ENCODE measurements around the gene PRM2.
A peak's percentile ranks its signal among the peaks of the same experiment; 100 is the strongest.

Gene PRM2

DNA sequence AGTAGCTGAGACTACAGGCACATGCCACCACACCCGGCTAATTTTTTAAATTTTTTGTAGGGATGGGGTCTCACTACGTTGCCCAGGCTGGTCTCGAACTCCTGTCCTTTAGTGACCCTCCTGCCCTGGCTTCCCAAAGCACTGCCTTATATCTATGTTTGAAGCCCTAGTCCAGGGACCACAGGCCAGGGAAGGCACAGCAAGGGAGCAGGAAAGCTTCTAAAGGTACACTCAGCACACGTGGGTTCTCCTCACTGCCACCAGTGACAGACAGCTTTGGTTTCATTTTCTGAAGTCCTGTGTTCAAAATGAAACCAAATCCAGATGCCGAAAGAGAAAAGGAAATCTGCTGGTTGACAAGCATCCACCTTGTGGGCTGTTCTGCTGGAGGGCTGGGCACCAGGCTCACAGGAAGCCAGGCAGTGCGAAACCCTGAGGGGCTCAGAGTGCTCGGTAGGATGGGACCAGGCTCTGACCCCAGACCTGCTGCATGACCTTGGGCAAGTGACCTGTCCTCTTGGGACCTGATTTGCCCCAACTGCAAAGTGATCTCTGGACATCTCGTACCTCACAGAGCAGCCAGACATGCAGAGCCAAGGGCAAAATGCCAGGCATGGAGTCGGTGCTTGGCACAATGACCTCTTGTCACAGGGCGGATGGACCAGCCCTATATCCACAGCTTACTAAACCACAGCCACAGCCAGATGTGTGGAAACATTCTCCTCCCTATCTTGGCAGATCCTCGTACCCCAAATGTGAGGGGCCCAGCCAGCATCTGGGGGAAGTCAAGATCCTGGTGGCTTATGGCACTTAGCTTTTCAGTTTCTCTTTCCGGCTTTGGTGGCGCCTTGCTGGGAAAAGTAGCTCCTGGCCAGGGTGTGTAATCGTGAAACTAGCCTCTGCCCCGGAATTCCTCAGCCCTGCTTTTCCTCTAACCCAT, 17.5 kb downstream of the PRM2 start:
- DNase-seq = no peak

DNA sequence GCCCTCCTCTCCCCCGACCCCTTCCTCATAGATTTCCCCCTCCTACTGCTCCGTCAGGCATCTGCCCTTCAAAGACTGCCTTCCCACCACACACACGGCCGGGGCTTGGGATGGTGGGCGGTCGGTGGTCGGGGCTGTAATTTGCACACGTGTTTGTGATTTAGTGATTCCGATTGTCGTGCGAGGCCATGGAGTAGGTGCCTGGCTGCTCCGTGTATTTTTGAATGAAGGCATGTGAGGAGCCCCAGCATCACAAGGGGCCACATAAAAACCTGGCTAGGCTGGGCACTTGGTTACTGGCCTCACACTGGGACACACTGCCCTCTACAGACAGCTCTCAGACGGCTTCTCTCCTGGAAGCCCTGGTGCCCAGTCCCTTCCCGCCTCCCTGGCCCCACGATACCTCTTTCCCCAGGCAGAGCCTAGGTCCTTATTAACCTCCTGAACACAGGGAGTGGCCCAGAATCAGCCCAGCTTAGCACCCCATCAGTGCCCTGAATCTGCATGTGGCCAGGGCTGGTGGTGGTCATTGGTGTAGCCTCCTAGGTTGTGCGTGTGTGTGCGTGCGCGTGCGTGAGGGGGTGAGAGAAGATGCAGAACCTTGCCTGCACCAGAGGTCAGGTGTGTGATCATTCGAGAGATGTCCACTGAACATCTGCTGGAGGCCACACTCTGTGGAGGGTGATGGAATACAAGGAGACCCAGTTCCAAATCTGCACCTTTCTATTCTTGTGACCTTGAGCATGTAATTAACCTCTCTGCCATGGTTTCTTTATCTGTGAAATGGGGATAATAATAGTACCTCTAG, 18.9 kb downstream of the PRM2 start:
- peak; percentile 73 for DNase-seq

DNA sequence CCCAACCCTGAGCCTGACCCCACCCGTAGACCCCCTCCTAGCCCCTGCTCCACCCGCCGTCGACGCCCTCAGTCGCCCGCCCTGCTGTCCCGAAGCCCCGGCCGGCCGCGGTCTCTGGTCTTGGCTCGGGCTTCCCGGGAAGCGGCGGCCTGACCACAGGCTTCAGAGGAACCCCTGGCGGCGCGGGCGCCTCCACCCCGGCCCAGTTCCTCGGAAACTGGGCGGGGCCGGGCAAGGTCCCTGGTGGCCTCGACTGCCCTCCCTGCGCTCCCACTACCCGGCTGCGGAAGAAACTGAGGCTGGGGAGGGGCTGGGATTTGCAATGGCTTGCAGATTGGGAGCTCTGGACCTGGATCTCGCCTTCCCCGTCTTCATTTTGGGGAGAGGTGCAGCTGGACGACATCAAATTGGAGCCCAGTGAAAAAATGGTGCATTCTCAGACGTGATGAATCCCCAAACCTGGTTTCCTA, 19.6 kb downstream of the PRM2 start:
- no peak for DNase-seq

DNA sequence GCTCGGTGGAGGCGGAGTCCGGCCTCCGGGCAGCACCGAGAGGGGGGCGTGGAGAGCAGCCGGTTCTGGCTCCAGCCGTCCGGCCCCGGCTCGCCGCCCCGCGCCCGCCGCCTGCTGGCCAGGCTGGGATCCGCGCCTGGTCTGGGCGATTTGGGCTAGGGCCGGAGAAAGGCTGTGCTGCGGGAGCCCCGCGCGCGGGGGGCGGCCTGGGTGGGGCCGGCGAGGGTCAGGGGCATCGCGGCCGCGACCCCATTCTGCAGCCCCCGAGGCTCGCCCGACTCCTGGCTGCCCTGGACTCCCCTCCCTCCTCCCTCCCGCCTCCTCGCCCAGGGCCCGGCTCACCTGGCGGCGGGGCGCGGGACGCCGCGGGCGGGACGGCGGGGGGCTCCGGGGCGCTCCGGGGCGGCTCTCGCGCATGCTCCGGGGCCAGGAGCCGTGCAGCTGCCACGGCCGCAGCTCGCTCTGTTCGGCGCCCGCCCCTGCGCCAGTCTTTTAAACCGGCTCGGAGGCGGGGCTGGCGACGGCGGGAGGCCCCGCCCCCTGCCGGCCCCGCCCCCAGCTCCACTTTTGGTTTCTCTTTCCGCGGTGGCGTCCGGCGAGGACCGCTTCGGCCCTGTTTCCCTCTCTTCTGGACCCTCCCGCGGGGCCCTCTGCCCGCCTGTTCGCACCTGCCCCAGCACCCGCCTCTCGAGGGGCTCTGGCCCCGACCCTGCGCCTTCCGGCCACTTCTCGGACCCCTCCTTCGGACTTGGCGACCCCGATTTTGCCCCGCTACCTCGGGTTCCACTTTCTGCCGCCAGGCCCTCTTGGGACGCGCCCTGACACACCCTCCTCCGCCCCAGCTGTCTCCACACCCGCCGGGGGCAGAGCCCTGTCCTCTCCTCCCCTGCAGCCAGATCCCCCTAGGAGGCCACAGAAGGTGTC, 20.3 kb downstream of the PRM2 start, which contains the start of gene SOCS1:
Gene SOCS1 (minus strand): TSS at position 468 of the 924 bp plus-strand sequence. CDS start 726 bp downstream, outside the sequence.
- DNase-seq = peak; percentile 79

DNA sequence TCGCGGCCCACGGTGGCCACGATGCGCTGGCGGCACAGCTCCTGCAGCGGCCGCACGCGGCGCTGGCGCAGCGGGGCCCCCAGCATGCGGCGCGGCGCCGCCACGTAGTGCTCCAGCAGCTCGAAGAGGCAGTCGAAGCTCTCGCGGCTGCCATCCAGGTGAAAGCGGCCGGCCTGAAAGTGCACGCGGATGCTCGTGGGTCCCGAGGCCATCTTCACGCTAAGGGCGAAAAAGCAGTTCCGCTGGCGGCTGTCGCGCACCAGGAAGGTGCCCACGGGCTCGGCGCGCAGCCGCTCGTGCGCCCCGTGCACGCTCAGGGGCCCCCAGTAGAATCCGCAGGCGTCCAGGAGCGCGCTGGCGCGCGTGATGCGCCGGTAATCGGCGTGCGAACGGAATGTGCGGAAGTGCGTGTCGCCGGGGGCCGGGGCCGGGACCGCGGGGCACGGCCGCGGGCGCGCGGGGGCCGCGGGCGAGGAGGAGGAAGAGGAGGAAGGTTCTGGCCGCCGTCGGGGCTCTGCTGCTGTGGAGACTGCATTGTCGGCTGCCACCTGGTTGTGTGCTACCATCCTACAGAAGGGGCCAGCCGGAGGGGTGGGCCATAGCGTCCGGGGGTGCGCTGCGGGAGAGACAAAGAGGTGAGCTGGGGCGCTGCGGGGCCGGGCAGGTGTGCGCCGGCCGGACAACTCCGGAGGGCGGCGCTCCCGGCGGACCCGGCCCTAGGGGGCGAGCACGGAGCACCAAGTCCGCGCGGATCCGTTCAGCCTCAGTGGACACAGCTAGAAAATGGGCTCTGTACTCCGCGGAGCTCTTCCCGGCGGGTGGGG, 21.2 kb downstream of the PRM2 start:
- DNase-seq = peak; percentile 49

DNA sequence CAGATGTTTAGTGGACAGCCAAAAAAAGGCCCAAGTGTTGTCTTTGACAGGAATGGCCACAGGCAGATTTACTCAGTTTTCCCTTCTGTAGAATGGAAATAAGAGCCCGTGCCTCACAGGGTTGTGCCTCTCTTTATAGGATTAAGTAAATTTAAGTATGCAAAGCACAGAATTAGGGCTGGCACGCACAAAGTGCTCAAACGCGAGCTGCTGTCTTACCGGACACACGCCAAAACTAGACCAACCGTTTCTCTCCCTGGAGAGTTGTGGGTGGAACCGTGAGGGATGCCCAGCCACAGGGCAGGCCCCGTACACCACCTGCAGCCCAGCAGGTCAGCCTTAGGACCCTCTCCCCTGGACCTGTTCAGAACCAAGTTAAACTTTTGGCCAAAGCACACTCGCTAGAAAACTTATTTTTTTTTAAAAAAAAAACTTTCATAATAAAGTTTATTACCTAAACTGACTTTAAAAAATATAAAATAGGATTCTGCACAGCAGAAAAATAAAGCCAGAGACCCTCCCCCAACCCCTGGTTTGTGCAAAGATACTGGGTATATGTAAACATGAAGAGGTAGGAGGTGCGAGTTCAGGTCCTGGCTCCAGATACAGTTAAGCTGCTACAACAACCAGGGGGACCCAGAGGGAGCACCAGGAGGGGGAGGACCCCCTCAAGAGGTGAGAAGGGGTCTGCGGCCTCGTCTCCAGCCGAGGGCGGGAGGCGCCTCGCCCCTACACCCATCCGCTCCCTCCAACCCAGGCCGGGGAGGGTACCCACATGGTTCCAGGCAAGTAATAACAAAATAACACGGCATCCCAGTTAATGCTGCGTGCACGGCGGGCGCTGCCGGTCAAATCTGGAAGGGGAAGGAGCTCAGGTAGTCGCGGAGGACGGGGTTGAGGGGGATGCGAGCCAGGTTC, 22.0 kb downstream of the PRM2 start:
- no peak for DNase-seq

DNA sequence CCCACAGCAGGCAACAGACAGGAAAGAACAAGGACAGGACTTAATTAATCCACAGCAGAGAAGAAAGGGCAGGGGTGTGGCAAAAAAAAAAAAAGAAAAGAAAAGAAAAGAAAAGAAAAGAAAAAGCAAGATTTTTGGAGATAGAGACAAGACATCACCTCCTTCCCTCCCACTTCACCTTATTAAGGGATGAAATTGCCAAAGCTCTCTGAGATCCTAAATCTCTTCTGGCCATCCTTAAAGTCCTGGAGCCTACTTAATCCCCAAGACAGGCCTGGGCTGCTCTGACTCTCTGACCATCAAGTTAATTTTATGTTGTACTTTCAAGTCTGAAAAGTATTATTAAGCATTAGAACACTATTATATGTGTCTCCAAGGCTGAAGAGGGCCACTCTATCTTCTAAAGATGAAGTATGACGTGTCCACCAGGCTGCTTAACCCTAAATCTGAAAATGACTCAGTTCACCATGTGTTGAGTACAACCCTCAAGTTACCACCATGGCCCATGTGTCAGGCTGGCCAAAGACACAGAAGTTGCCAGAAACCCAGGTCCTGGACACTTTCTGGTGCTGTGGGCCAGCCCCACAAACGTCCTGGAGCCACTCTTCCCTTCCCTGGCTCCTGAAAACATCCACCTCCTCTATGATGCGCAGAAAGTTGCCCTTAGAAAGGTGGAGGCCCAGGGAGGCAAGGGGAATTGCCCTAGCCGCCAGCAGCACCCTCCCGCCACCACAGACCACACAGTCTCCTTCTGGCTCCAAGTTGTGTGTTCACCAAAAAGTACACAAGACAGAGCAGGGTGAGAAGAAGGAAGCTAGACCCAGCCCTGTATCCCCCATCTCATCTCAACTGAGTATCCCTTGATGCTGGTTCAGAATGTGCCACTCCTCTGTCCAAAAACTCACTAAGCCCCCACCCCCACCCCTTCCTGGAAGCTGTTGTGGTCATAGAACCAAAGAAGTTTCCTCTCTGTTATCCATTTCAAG, 23.0 kb downstream of the PRM2 start:
- no peak for DNase-seq

DNA sequence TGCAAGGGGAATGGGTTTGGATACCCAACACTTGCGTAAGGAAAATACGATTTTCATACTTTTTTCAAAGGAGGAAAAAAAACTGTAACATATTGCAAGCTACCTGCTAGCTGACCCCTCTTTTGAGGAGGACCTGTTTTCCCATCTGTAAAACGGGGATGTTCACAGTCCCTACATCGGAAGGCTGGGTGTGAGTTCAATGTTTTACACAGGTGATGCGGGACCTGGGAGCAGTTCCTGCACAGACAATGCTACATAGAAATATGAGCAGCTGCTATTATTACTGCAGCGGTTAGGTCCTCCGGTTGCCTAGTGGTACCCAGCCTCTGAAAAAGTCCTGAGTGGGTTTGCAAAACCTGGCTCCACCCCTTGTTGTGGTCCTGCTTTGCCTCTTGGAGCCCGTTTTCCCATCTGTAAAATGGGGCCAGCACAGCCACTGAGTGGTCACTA, 23.8 kb downstream of the PRM2 start:
- no peak for DNase-seq

DNA sequence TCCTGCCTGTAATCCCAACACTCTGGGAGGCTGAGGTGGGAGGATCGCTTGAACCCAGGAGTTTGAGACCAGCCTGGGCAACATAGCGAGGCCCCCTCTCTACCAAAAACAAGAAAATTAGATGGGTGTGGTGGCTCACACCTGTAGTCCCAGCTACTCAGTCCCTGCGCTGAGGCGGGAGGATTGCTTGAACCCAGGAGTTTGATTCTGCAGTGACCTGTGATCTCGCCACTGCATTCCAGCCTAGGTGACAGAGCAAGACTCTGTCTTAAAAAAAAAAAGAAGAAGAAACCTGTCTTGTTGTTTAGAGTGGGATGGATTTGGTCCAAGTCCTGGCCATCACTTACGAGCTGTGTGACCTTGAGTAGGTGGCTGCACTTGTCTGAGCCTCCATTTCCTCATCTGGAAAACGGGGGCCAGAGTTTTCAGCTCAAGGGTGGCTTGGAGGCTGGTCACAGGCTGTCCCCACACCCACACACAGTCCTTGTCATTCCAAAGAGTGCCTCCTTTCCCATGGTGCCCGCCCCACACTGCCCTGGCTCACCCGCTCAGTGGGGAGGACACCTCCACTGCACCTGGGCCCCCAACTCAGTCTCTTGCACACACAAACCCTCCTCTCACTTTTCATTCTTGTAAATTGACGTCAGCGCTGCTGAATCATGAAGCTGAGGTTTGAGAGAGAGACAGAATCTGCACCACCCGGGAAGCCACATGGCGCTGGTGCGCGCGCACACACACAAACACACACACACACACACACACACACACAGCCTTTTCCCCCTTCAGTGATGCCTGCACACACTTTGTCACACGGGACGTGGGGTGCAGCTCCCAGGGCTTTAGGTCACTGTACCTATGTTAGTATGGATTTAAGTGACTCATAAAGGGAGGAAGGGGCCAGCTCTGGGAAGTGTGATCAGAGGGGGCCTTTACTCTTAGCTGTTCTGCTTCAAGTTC, 24.5 kb downstream of the PRM2 start:
- DNase-seq = no peak

DNA sequence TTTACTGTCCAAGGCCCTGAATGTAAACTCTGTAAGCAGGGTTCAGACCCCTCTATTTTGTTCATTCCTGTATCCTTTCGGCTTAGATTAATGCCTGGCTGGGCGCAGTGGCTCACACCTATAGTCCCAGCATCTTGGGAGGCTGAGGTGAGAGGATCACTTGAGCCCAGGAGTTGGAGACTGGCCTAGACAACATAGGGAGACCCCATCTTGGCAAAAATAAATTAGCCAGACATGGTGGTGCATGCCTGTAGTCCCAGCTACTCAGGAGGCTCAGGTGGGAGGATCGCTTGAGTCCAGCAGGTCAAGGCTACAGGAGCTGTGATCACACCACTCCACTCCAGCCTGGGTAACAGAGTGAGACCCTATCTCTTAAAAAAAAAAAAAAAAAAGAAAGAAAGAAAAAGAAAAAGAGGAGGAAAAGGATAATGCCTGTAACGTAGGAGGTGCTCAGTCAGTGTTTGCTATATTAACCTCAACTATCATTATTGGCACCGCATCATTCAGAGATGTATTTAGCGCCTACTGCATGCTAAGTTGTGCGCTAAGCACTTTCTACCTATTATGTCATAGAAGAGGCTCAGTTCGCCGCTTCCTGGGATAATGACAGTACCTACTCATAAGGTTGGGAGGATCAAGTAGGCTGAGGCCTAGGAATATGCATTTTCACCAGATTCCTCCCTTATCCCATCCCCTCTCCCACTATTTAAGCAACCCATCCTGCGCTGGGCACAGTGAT, 25.3 kb downstream of the PRM2 start:
- DNase-seq = no peak

DNA sequence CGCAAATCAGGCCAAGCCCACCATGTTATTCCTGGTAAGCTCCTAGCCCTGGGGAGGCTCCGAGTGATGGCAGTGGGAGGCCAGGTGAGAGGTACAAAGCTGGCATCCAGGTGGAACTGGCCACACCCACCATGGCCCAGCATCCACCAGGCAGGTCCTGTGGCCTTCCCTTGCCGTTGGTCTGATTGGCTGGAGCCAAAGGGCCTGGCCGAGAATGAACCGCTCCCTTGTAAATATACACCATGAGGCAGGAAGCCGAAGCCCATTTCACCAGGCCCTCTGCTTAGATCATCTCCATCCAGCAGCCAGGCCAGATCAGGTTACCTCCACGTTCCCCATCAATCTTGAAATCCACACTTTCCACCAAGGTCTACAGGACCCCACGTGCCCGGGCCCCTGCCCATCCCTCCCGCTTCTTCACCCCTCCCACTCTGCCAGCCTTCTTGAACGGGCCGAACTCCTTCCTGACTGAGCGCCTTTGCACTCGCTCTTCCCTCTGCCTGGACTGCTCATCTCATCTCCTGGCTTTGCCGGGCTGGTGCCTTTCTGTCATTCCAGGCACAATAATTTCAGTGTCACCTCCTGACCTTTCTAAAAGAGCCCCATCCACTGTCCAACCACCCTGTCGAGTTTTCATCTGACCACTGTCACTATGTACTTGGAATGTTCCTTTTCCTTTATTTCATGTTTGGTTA, 26.0 kb downstream of the PRM2 start:
- no peak for DNase-seq

DNA sequence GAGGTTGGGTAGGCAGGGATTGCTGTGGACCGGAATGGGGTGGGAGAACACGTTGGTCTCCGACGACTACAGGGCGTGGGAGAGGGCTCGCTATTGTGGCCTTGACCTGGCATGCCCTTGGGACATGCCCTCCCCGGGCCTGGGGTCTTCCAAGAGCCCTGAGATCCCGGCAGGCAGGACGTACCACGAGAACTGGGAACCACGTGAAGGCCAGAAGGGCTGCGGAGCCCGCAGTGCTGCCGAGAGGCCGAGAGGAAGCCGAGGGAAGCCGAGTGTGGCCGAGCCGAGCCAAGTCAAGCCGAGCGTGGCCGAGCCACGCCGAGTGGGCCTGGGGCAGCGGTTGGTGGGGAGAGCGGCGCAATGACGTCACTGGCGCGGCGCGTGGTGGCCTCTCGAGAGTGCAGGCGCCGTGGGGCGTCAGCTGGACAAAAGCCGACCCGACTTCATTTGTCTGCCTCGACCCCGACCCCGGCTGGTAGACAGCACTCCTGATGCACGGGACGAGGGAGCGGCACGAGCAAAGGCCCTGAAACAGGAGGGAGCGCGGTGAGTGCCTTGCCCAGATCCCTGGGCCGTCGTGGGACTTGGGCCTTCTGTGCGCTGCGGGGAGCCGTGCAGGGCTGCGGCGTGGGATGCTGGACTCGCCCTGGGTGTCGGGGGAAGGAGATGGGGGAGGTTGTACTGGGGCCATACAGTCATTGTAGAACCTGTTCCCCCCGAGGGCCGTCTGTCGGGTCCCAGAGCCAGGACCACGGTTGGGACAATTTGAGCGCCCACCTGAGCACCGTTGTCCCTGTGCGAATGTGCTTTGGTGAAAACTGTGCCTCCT, 26.8 kb downstream of the PRM2 start:
- DNase-seq = no peak

DNA sequence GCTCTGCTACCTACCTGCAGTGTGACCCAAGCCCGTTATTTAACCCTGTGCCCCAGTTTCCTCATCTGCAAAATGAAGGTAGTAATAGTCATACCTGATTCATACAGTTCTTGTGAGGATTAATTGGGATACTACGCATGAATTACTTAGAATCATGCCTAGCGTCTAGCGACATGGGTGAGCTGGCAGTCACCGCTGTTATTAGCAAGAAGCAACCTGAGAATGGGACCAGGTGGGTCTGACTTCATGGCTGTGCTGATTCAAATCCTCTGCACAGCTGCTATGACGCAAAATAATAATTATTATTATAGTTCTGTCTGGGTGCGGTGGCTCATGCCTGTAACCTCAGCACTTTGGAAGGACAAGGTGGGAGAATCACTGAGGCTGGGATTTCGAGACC, 28.1 kb downstream of the PRM2 start:
- DNase-seq = no peak

DNA sequence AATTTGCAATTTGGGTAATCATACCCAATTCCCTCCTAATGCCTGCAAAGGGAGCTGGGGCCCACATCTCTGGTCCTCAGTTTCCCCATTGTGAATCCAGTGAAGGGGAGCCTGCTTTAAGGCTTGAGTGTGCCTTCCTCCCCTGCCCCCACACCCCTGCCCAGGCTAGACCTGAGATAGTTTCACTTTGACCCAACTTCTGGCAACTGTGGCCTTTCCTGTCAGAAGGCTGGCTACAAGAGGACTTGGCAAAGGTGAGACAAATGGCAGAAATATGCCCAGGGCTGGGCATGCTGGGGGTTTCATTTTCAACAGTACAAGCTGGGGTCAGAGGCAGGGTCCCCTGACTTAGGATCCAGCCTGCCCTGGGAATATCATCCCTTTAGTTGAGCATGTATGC, 30.3 kb downstream of the PRM2 start:
- DNase-seq = no peak

DNA sequence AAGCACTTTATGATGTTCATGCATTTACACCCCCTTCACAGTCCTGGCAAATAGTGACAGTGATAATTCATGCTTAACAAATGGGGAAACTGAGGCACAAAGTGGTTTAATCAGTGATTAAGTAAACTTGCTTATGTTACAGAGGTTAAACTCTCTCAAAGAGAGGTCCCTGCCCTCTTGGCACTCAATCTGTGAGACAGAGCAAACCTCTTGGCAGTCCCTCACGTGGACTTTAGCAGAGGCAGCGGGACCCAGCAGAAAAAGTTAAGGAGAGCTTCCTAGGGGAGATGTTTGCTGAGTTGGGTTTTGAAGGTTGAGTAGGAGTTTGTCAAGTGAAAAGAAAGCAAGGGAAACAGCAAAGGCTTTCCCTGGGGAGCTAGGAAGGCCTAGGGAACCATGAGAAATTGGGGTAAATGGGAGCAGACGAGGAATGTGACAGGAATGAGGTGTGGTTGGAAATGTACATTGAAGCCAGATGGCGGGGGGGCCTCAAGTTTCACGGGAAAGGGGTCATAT, 31.0 kb downstream of the PRM2 start:
- DNase-seq = no peak
